GM12878 (cell line): ENCODE measurements around the gene RALGAPA1. TPM values are rescaled to one million over a fixed set of nuclear protein-coding genes. Genes with fewer than 3 reads are reported as not detected.

Source experiments
- ATAC-seq: fragments of 200-7000 bp; cut with Tn5 transposase; 3 replicates; pipeline ENCODE4 v1.9.1; 2020; ENCODE audit warnings: mild to moderate bottlenecking, moderate library complexity
- BruUV-seq: library from RNA; stranded (reverse); fragments of 400-500 nt; replicated peaks from 2 replicates; lab custom pipeline; 2021; lab: Mats Ljungman, UMichigan
- CTCF ChIA-PET: fragments of 300-600 bp; sonication (Branson Sonifier 250); formaldehyde crosslinking; extraction: SDS; loops from one replicate; lab custom pipeline; 2021; ENCODE audit warnings: inconsistent platforms; lab: Yijun Ruan, JAX
- POLR2A ChIA-PET: fragments of 350-600 bp; formaldehyde crosslinking; extraction: SDS; loops from one replicate; lab custom pipeline; 2021; ENCODE audit warnings: inconsistent platforms; lab: Charles Lee
- RAD21 ChIA-PET: fragments of 300-600 bp; sonication (Branson Sonifier 250); formaldehyde crosslinking; loops from one replicate; lab custom pipeline; 2023; ENCODE audit warnings: antibody characterized with exemption; ENCODE audit not compliant: unreplicated experiment; lab: Charles Lee
- SMC1A ChIA-PET: fragments of 300-600 bp; sonication (Branson Sonifier 250); formaldehyde crosslinking; loops from one replicate; lab custom pipeline; 2023; ENCODE audit not compliant: unreplicated experiment, uncharacterized antibody; lab: Charles Lee
- DNase-seq: peaks from one replicate; pipeline ENCODE4 v3.0.0-alpha.2; 2011; ENCODE audit warnings: low read depth, low spot score
- FAIRE-seq: peaks from 3 replicates; lab custom pipeline; 2011; peaks lifted over from hg19 to GRCh38; lab: Jason Lieb, UNC
- H2AFZ ChIP-seq: 2 replicates; pipeline ENCODE4 v1.6.0; 2011; ENCODE audit warnings: low read depth, low read length, control low read depth; ENCODE audit not compliant: control insufficient read depth
- H3K27ac ChIP-seq: 2 replicates; pipeline ENCODE4 v1.5.1; 2011; ENCODE audit warnings: control low read depth; ENCODE audit not compliant: control insufficient read depth, insufficient read depth
- H3K27me3 ChIP-seq, 2 experiments: replicated peaks in 1 of 2; 2 replicates each; pipeline versions ENCODE4 v1.6.0 to v1.6.1; 2011; ENCODE audit warnings: low read length in 1 of 2; ENCODE audit not compliant: control insufficient read depth in 2 of 2, insufficient read depth in 2 of 2
- H3K36me3 ChIP-seq, 2 experiments: 2 replicates each; pipeline ENCODE4 v1.5.1; 2011; ENCODE audit warnings: low read length in 1 of 2; ENCODE audit not compliant: control insufficient read depth in 2 of 2, insufficient read depth in 2 of 2
- H3K4me1 ChIP-seq: 2 replicates; pipeline ENCODE4 v1.6.1; 2011; ENCODE audit warnings: mild to moderate bottlenecking, low read length, moderate library complexity, mixed read lengths; ENCODE audit not compliant: control insufficient read depth, insufficient read depth
- H3K4me2 ChIP-seq: 2 replicates; pipeline ENCODE4 v1.6.0; 2011; ENCODE audit warnings: control low read depth; ENCODE audit not compliant: control insufficient read depth, insufficient read depth
- H3K4me3 ChIP-seq: fragments of 200-600 bp; sonication (generic); 2 replicates; pipeline ENCODE4 v1.5.1; 2016
- H3K79me2 ChIP-seq: 2 replicates; pipeline ENCODE4 v1.6.0; 2011; ENCODE audit warnings: low read length; ENCODE audit not compliant: control insufficient read depth, insufficient read depth
- H3K9ac ChIP-seq: 2 replicates; pipeline ENCODE4 v1.8.0; 2011; ENCODE audit warnings: low read length, control low read depth, mixed read lengths; ENCODE audit not compliant: control insufficient read depth, insufficient read depth
- H3K9me3 ChIP-seq: replicated peaks from 3 replicates; pipeline ENCODE4 v1.5.1; 2011; ENCODE audit warnings: mild to moderate bottlenecking, low read length; ENCODE audit not compliant: control insufficient read depth, insufficient read depth
- H4K20me1 ChIP-seq: 2 replicates; pipeline ENCODE4 v1.6.0; 2011; ENCODE audit not compliant: control insufficient read depth, insufficient read depth
- CUX1 ChIP-seq: IDR thresholded peaks from 2 replicates; pipeline ENCODE4 v1.6.1; 2012; ENCODE audit warnings: improper control_type of control experiment, low read depth, low read length; ENCODE audit not compliant: insufficient replicate concordance
- FOXM1 ChIP-seq: IDR thresholded peaks from 2 replicates; pipeline ENCODE4 v1.6.1; 2012; ENCODE audit warnings: low read depth, mild to moderate bottlenecking, inconsistent platforms, low read length, moderate library complexity
- POU2F2 ChIP-seq: IDR thresholded peaks from 3 replicates; pipeline ENCODE4 v1.6.1; 2011; ENCODE audit warnings: low read depth, mild to moderate bottlenecking, low read length, borderline replicate concordance
- RUNX3 ChIP-seq: IDR thresholded peaks from 2 replicates; pipeline ENCODE4 v1.6.1; 2012; ENCODE audit warnings: low read length, inconsistent platforms
- SMARCA5 ChIP-seq: fragments of 450-650 bp; IDR thresholded peaks from 2 replicates; pipeline ENCODE4 v1.6.1; 2017; ENCODE audit warnings: mild to moderate bottlenecking
- SMC3 ChIP-seq: IDR thresholded peaks from 2 replicates; pipeline ENCODE4 v1.6.1; 2011; ENCODE audit warnings: low read length, improper control_type of control experiment, borderline replicate concordance
- SUZ12 ChIP-seq: fragments of 200-600 bp; sonication (generic); IDR thresholded peaks from one replicate; pipeline ENCODE4 v1.6.1; 2018; ENCODE audit warnings: antibody characterized with exemption, mild to moderate bottlenecking; ENCODE audit not compliant: unreplicated experiment
- TARDBP ChIP-seq: IDR thresholded peaks from 2 replicates; pipeline ENCODE4 v1.6.1; 2016; ENCODE audit warnings: borderline replicate concordance
- YY1 ChIP-seq: IDR thresholded peaks from 2 replicates; pipeline ENCODE4 v1.6.1; 2011; ENCODE audit warnings: low read depth, mild to moderate bottlenecking, low read length
- WGBS: methylation state at CpG from one replicate; pipeline ENCODE4 v1.1.6; 2016; ENCODE audit warnings: low lambda C conversion rate; ENCODE audit not compliant: insufficient replicate concordance, insufficient coverage; ENCODE audit errors: missing lambda C conversion rate; 5-methylcytosine and 5-hydroxymethylcytosine counted together
- in situ Hi-C: fragments of 300-500 bp; cut with MboI; formaldehyde crosslinking; loops from 9 replicates; pipeline ENCODE4 v1.14.3; 2018; ENCODE audit warnings: mixed read lengths
- intact Hi-C: fragments of 100-400 bp; cut with micrococcal nuclease; formaldehyde crosslinking; loops from one replicate; pipeline ENCODE4 v1.14.2; 2022; ENCODE audit not compliant: unreplicated experiment
- polyA plus RNA-seq, 11 experiments: library from polyadenylated mRNA; depleted of rRNA in 4 of 11; unstranded in 6 of 11; stranded (reverse) in 5 of 11; fragments of >200 nt; fragmentation: Nextera tagmentation in 4 of 11; fragmentation: Illumina TruSeq in 1 of 11; extraction: Ambion mirVana in 4 of 11; extraction: Trizol in 1 of 11; gene quantifications; 1 replicate in 1 of 11; 2 replicates in 10 of 11; pipeline versions ENCODE4 v1.2.1 to v1.2.3, GENCODE V29; 2011 to 2016; ENCODE audit warnings: inconsistent platforms in 2 of 11, missing spikeins in 2 of 11, low read depth in 1 of 11
- total RNA-seq, 4 experiments: library from RNA; depleted of rRNA in 3 of 4; stranded (reverse); fragments of >200 nt in 3 of 4; fragmentation: Illumina TruSeq in 1 of 4; extraction: Trizol in 1 of 4; gene quantifications; 2 replicates each; pipeline versions ENCODE4 v1.2.1 to v1.2.3, GENCODE V29; 2013 to 2021
- TF ChIP-seq, protein P1 (sequence below): fragments of 450-650 bp; IDR thresholded peaks from 2 replicates; pipeline ENCODE4 v1.6.1; 2017; ENCODE audit warnings: mild to moderate bottlenecking, moderate library complexity

Gene RALGAPA1
- total and polyA plus RNA-seq, 10 of the 15 experiments (the other 5 are each of a cell fraction or from before 2014, with no cell fraction given) = 5.6 to 26.7 (median 14.7) TPM

- ATAC-seq = peak; percentile 90
- POLR2A ChIA-PET = no interaction called here
- TF ChIP-seq RUNX3 = peak; percentile 6; the same call in 1 of the 2 replicates
- TF ChIP-seq FOXM1 = 0 out of 2 replicates have a peak, but pooled peaks have one; percentile 22
- TF ChIP-seq YY1 = 0 out of 2 replicates have a peak, but pooled peaks have one; percentile 19
- TF ChIP-seq SMARCA5 = peak; percentile 87
- TF ChIP-seq CUX1 = no peak
- peak; percentile 68; the same call in 1 of the 3 replicates for TF ChIP-seq POU2F2
- TF ChIP-seq, protein P1, sequence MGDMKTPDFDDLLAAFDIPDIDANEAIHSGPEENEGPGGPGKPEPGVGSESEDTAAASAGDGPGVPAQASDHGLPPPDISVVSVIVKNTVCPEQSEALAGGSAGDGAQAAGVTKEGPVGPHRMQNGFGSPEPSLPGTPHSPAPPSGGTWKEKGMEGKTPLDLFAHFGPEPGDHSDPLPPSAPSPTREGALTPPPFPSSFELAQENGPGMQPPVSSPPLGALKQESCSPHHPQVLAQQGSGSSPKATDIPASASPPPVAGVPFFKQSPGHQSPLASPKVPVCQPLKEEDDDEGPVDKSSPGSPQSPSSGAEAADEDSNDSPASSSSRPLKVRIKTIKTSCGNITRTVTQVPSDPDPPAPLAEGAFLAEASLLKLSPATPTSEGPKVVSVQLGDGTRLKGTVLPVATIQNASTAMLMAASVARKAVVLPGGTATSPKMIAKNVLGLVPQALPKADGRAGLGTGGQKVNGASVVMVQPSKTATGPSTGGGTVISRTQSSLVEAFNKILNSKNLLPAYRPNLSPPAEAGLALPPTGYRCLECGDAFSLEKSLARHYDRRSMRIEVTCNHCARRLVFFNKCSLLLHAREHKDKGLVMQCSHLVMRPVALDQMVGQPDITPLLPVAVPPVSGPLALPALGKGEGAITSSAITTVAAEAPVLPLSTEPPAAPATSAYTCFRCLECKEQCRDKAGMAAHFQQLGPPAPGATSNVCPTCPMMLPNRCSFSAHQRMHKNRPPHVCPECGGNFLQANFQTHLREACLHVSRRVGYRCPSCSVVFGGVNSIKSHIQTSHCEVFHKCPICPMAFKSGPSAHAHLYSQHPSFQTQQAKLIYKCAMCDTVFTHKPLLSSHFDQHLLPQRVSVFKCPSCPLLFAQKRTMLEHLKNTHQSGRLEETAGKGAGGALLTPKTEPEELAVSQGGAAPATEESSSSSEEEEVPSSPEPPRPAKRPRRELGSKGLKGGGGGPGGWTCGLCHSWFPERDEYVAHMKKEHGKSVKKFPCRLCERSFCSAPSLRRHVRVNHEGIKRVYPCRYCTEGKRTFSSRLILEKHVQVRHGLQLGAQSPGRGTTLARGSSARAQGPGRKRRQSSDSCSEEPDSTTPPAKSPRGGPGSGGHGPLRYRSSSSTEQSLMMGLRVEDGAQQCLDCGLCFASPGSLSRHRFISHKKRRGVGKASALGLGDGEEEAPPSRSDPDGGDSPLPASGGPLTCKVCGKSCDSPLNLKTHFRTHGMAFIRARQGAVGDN = no peak
- peak; percentile 83 for TF ChIP-seq SMC3
- no peak for TF ChIP-seq TARDBP
- no peak for TF ChIP-seq SUZ12
Measured at GRCh38 chr14:35687335-35687939, 121.7 kb downstream of the RALGAPA1 start.

More at GRCh38 chr14:35687335-35687939, 121.7 kb downstream of the RALGAPA1 start:
- Histone ChIP-seq H3K4me3 (no peak overlapping the region), H3K4me1 (peaks cover 15% of the 10 kb centered on the region; the same call in 1 of the 2 replicates), H3K9ac (no peak overlapping the region), H2AFZ (no peak overlapping the region), H3K27ac (no peak overlapping the region), H3K79me2 (no peaks in the 10 kb centered on the region), H3K4me2 (no peak overlapping the region), H3K36me3 (no peaks in the 10 kb centered on the region), H3K9me3 (no peaks in the 10 kb centered on the region), H4K20me1 (no peaks in the 10 kb centered on the region), H3K27me3 (no peaks in the 10 kb centered on the region)
- peak; percentile 86 for FAIRE-seq
- WGBS = 0% methylated on average over 1 of the region's 1 CpG
- ChIA-PET SMC1A (interaction anchor here (0.6 to 5.6 kb wide), 13 partner anchors 9 to 1193 kb away, joined by 3 to 25 read pairs (median 3); no protein-coding TSS in a partner anchor), RAD21 (interaction anchor here (0.6 to 4.4 kb wide), 14 partner anchors 10 to 1015 kb away, joined by 3 to 32 read pairs (median 4); no protein-coding TSS in a partner anchor), CTCF (interaction anchor here (0.7 to 6.7 kb wide), 30 partner anchors 7 to 988 kb away, joined by 3 to 41 read pairs (median 4); no protein-coding TSS in a partner anchor)
- in situ Hi-C loops (loop anchor here (5.0 to 25.0 kb wide), 2 partner anchors 250 to 545 kb away; no protein-coding TSS in a partner anchor), intact Hi-C loops (loop anchor here (2.0 to 10.0 kb wide), 6 partner anchors 120 to 545 kb away; partner anchors contain the start of genes INSM2 and RALGAPA1)
- no TSS peak for BruUV-seq
- peak; percentile 2 for DNase-seq
